ENCODE measurements around the gene KNOP1. TPM values are rescaled to one million over a fixed set of nuclear protein-coding genes. Genes with fewer than 3 reads are reported as not detected.

KNOP1 gene
- total and polyA plus RNA-seq, 2 of the 4 experiments (the other 2 are of a cell fraction): 7.0 to 8.4 TPM

GRCh38 chr16:19766988-19767387 lies 49.0 kb upstream of the KNOP1 start:
- dilution Hi-C loops (cut with HindIII; ENCODE audit: low sequenced_read_pairs, unreplicated experiment) (no loop called here), intact Hi-C loops (cut with micrococcal nuclease) (no loop called here), in situ Hi-C loops (cut with MboI; ENCODE audit: low sequenced_read_pairs) (no loop called here)
- 100% methylated on average over 1 of the region's 9 CpGs; no CpG with 5 or more reads in 1 of the 2 experiments for WGBS, 2 experiments (ENCODE audit: extremely low coverage in 2 of 2, insufficient read length in 1 of 2)
- no peak overlapping the region for H4K8ac ChIP-seq (ENCODE audit: low read depth in 2 of 2, low read length in 2 of 2)
- no peak for ATAC-seq (ENCODE audit: low read depth)
- no peaks in the 10 kb centered on the region for H3K27me3 ChIP-seq (ENCODE audit: control insufficient read depth, insufficient read depth, low read length)
- H2AK9ac ChIP-seq (replicated peaks; ENCODE audit: low read depth, low read length, poor library complexity): no peak overlapping the region
- H2BK5ac ChIP-seq (ENCODE audit: low read depth, low read length, poor library complexity, severe bottlenecking): no peak overlapping the region
- no TSS peak for BruUV-seq (replicated peaks)
- H3K4me1 ChIP-seq (ENCODE audit: control insufficient read depth, insufficient read depth, low read length): peaks cover 4% of the 10 kb centered on the region; the same call in 1 of the 2 replicates
- CTCF ChIA-PET: no interaction called here
- no peak overlapping the region for H3K23ac ChIP-seq (ENCODE audit: low read depth, low read length)
- H3K27ac ChIP-seq (ENCODE audit: insufficient read depth, low read length): no peak overlapping the region
- H2BK120ac ChIP-seq (ENCODE audit: low read depth, low read length): no peak overlapping the region
- H3K9me1 ChIP-seq (ENCODE audit: insufficient read depth, low read length): no peaks in the 10 kb centered on the region
- H3K18ac ChIP-seq (ENCODE audit: low read depth, low read length): no peak overlapping the region
- no peak overlapping the region for H4K5ac ChIP-seq (ENCODE audit: low read depth, low read length)
- no peak for DNase-seq
- H2AK5ac ChIP-seq (ENCODE audit: low read depth, low read length): no peak overlapping the region
- H3K36me3 ChIP-seq (ENCODE audit: control insufficient read depth, insufficient read depth, low read length): no peaks in the 10 kb centered on the region
- peaks cover 5% of the 10 kb centered on the region; the same call in 1 of the 2 replicates for H3K9me3 ChIP-seq (ENCODE audit: control insufficient read depth, insufficient read depth, low read length)
- H3K4me2 ChIP-seq (ENCODE audit: low read depth, low read length): no peak overlapping the region
- H3K56ac ChIP-seq (ENCODE audit: extremely low read depth, insufficient read depth, low read length): no peak overlapping the region
- H3K9ac ChIP-seq (ENCODE audit: low read depth, low read length): no peak overlapping the region
- H2AFZ ChIP-seq (replicated peaks; ENCODE audit: low read length, poor library complexity): no peak overlapping the region
- TF ChIP-seq MAZ (IDR thresholded peaks at IDR 0.05; ENCODE audit: borderline replicate concordance, low read depth, low read length) (no peak), RFX5 (IDR thresholded peaks at IDR 0.05; ENCODE audit: low read depth, low read length) (no peak), SMC3 (IDR thresholded peaks at IDR 0.05; ENCODE audit: low read depth, low read length) (no peak), USF2 (IDR thresholded peaks at IDR 0.05; ENCODE audit: low read depth, low read length) (no peak), ELK1 (IDR thresholded peaks at IDR 0.05; ENCODE audit: borderline replicate concordance, low read depth, low read length) (no peak), MXI1 (IDR thresholded peaks at IDR 0.05; ENCODE audit: borderline replicate concordance, low read depth, low read length) (no peak), RAD21 (IDR thresholded peaks at IDR 0.05; ENCODE audit: low read length) (no peak), RCOR1 (IDR thresholded peaks at IDR 0.05; ENCODE audit: insufficient replicate concordance, low read length) (no peak), NFE2L2 (IDR thresholded peaks at IDR 0.05; ENCODE audit: low read depth, low read length) (no peak), FOS (IDR thresholded peaks at IDR 0.05; ENCODE audit: low read depth, low read length) (no peak), MAFK (IDR thresholded peaks at IDR 0.05; ENCODE audit: low read depth, low read length) (no peak), BHLHE40 (IDR thresholded peaks at IDR 0.05; ENCODE audit: low read depth, low read length) (no peak)
- H2BK20ac ChIP-seq (ENCODE audit: low read depth, low read length): no peak overlapping the region
- no peak overlapping the region for H3K4ac ChIP-seq (ENCODE audit: low read depth, low read length)
- no peak overlapping the region for H4K91ac ChIP-seq (ENCODE audit: insufficient read depth, low read depth, low read length)
- no peak overlapping the region for H3K4me3 ChIP-seq (ENCODE audit: insufficient read depth, low read depth, low read length)
- H3K14ac ChIP-seq (replicated peaks; ENCODE audit: low read depth, low read length): no peak overlapping the region; the same call in 1 of the 2 replicates
- H4K20me1 ChIP-seq (ENCODE audit: insufficient read depth, low read length): no peaks in the 10 kb centered on the region
- H3K79me1 ChIP-seq (ENCODE audit: low read depth in 1 of 2, low read length in 2 of 2): no peaks in the 10 kb centered on the region
- no peak overlapping the region for H2BK15ac ChIP-seq (ENCODE audit: low read depth, low read length)
- POLR2A ChIA-PET (ENCODE audit: unreplicated experiment): no interaction called here
